Stimulated activated CD8-positive, alpha-beta memory T cell treated with anti-CD3 and anti-CD28 coated beads, Interleukin-12 subunit alpha, Interleukin-12 subunit beta, amount 100 ng/mL, for 4 hours (primary cell): ENCODE measurements around the gene ZNF148.

Experiments
- DNase-seq: peaks from one replicate; pipeline ENCODE4 v3.0.0-alpha.2; 2020; ENCODE audit warnings: low read depth

Gene ZNF148

DNA sequence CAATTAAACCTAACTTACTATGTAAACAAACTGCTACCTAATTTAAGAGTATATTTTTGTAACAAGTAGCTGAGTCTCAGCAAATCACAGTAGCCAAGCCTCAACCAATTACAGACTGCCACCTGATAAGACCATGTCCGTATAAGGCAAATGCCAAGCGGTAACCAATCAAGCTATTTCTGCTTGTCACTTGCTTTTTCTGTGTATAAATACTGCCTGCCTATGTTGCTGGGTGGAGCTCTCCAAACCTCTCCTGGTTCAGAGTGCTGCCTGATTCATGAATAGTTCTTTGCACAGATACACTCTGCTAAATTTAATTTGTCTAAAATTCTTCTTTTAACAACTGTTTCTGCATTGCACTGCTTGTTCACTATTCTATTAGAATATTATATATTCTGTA, 42.6 kb downstream of the ZNF148 start:
- DNase-seq, result no peak

DNA sequence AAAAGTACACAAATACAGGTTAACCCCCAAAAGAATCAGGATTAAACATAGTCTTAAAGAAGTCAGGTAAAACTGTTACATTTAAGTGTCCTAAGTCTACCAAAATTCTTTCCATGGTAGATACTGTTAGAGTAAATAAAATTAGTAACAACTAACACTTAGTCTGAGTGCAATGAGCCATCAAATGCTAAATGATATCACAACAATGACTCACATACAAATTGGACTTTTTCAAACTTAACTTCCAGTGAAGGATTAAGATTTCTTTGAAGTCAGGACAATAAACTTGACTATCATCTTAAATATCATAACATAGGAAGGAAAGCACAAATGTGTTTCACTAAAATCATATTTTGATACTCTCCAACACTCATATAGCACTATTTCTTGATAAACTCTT, 43.9 kb downstream of the ZNF148 start:
- no peak for DNase-seq

DNA sequence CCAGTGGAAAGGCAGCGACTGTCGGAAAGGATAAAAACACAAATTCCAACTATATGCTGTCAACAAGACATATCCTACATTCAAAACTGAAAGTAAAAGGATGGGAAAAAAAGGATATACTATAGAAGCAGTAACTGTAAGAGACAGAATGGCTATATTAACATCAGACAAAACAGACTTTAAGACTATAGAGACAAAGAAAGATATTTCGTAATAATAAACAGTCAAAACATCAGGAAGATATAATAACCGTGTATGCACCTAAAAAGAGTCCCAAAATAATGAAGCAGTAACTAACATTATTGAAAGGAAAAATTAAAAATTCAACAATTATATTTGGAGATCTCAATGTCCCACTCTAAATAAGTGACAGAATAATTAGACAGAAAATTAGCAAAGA, 48.2 kb downstream of the ZNF148 start:
- DNase-seq, result no peak

DNA sequence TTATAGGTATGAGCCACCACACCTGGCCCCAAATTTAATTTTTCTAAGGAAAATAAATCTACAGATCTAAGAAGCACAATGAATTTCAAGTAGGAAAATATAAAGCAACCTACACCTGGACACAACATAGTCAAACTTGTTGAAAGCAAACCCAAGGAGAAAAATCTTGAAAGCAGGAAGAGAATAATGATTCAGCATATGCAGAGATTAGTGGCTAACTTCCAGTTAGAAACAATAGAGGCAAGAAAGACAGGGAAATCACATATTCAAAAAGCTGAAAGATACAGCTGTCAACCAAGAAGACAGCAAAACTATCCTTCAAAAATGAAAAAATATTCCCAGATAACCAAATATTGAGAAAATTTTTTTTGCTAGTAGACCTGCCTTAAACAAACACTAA, 49.4 kb downstream of the ZNF148 start:
- DNase-seq, result no peak

DNA sequence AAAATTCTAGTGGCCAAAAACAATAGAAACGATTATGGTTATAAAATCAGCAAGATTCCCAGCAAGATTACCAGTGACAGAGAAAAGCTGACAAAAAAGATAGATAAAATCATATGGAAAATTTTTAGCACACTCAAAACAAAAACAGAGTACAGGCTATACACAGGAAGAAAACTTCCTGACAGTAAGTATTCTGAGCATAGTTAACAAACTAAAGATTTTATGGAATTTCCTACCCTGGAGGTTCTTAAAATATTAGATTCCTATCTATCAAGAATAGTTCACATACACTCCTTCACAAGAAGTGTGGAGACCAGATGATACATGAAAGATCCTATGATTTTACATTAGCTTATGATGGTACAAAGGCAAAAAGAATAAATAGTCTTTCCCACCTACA, 50.8 kb downstream of the ZNF148 start:
- DNase-seq, result no peak

DNA sequence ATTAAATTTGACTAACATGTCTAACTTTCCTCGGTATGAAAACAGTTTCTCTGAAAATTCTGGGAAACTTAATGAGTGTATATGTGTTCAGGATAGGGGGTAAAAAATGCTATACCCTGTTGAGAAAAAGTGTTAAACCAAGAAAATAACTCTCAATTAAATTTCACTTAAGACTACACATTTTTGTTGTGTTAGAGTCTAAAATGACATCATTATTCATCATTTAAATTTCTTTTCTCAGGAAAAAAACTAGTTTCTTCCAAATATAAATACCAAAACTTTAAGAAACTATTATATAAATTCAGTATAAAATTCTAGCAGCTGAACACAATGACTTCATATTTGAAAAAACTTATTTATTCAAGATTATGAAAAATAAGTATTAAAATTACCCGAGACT, 52.2 kb downstream of the ZNF148 start:
- DNase-seq, result no peak

DNA sequence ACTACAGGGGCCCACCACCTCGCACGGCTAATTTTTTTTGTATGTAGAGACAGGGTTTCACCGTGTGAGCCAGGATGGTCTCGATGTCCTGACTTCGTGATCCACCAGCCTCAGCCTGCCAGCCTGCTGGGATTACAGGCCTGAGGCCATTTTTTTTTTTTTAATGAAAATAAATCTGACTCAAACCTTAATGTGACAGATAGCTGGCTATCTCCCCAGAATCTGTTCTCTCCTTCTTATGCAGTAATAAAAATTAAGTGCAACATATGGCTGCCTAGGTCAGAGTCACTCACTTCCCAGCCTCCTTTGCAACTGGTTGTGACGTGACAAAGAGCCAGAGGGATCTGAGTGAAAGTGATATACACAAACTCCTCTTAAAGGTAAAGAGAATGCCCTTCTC, 53.0 kb downstream of the ZNF148 start:
- DNase-seq, result no peak

DNA sequence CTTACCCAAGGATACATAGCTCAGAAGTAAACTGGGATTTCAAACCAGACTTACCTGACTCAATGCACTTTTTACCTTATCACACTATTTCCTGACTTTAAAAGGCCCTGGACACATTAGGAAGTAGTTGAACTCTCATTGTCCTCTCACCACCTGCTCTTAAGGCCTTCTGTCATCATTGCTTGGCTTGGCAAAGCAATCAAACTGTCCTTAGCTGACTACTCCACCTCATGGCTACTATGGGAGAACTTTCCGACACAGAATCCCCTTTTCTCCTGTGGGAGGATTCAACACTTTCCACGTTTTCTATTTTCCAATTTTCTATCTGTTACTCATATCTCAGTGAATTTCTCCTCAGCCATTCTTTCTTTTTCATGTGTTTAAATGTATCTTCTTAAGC, 55.4 kb downstream of the ZNF148 start:
- DNase-seq, result no peak

DNA sequence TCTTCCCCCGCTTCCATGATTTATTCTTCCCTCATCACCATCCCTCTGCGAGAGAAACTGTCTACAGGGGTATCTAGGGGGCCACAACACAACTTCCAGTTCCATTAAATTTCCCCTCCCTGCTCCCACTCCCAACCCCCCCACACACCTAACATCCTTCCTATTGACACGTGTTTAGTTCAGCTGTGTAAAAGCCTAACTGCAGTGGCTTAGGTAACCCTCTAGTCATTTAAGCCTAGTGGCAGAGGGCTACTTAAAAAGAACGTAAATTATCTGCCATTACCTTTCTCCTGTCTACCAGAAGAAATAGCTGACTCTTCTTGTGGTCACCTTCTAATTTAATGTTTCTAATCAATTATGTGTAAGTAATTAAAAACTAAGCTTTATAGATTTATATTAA, 56.3 kb downstream of the ZNF148 start:
- no peak for DNase-seq

DNA sequence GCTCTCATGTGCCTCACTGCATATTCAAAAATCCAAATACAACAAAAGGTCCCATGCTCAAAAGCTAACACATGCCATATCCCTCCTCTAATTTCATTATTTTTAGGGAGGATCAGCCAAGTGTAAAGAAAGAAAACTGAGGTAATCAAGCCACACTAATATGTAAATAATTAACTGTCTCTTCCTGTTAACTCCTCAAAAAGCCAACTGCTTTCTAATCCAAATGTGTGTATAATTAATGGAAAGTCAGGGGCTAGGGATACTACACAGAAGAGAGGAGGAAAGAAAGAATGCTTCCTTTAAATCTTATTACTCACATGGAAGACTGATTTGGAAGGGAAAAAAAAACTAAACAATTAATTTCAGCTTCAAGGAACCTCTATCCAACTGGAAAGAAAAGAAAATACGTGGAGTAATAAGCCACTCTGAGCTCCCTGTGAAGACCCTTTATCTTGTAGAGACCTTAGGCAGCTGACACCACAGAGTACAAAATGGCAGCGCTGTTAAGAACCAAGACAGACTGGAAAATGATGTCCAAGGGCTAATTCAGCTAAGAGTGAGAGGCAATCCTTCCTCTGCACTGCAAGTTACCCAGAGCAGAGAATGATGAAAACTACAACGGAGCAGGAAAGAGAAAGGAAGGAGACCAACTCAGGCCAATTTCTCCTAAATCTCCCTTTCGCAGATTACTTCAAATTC, 56.8 kb downstream of the ZNF148 start:
- DNase-seq, result no peak

DNA sequence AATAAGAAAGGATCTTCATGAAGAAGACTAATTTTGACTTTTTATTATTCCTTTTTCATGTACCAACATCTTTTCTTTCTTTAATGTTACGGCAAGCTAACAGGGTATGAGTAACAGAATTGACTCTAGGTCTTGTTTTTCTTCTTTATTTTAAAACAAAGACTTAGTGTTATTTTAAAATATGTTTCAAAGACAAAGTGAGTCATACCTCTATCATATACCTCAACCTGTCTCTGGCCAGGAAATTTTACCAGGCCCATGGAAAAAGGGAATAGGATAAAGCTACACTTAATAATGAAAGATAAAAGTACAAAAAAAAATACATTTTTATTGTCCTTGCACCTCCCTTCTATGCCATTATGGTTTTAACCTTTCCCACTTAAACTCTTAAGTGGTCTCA, 57.4 kb downstream of the ZNF148 start:
- no peak for DNase-seq

DNA sequence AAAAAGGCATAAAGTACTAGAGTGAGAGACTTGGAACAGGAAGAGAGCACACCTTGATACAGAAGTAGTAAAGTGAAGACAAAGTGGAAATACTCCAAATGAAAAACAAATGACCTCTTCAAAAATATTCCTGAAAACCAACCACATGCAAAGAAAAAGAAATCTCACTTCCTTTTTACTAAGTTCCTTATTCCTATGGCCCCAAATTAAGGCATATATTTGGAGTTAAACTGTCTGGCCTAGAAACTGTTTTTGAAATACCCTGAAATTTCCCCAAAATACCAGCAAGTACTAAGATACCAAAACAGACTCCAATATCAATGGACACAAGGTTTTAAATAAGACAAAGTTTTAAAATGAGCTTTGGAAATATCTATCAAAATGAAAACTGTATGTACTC, 58.2 kb downstream of the ZNF148 start:
- no peak for DNase-seq

DNA sequence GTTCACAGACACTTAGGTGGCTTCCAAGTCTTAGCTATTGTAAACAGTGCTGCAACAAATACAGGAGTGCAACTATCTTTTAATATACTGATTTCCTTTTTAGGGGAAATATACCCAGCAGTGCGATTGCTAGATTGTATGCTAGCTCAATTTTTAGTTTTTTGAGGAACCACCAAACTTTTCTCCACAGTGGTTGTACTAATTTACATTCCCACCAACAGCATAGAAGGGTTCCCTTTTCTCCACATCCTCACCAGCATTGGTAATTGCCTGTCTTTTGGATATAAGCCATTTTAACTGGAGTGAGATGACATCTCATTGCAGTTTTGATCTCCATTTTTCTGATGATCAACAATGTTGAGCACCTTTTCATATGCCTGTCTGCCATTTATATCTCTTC, 58.9 kb downstream of the ZNF148 start:
- no peak for DNase-seq

DNA sequence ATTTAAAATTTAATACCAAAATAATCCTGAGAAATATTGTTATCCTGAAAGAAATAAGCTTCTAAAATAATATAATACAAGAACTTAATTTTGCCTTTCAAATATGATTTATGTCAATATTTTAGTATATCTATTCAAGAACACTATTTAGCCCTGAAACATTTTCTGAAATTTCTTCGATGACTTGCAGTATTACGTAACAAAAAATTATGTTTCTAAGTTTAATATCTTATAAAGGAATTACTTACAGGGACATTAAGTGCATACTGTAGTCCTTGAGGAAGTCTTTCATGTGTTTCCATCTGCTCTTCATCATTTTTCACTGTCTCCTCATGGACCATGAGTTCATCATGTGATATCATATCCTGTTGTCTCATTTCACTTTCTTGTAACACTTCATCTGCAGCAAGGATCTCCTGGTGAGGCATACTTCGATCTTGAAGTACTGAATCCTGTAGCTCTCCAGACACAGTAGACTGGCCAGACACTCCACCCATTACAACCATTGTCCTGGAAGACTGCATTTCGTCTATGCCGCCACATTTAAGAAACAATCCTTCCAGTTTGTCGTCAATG, 62.0 kb downstream of the ZNF148 start:
- DNase-seq, result no peak

DNA sequence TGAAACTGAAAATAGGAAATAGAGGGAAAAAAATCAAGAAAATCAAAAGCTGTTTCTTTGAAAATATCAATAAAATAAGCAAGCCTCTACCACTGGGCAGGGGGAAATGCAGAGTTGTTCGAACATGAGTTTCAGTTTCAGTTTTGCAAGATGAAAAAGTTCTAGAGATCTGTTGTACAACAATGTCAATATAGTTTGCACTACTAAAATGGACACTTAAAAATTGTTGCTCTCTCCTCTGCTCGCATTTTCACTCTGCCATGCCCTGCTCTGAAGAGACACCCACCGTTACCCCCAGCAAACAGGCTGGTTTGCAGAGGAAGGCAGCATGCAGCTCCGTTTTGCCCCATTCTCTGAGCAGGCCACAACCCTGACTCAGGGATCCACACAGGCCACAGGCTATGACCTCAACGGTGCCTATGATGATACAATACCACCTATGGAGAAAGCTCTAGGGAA, 64.5 kb downstream of the ZNF148 start:
- peak; percentile 23 for DNase-seq

DNA sequence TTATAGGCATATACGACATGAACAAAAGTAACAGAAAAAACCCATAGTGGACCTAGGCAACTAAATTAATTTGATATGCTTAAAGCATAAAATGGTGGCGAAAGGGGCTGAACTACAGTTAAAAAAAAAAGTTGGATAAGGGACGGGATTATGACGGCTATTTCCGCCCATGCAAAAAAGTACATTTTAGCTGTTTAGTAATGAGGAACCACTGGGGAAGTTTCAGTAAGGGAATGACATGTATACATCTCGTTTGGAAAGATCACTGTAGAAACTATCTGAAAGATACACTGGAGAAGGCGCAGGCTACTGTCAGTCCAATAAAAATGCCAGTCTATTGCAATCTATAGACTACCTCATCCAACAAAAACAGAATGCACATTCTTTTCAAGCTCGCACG, 65.6 kb downstream of the ZNF148 start:
- no peak for DNase-seq

DNA sequence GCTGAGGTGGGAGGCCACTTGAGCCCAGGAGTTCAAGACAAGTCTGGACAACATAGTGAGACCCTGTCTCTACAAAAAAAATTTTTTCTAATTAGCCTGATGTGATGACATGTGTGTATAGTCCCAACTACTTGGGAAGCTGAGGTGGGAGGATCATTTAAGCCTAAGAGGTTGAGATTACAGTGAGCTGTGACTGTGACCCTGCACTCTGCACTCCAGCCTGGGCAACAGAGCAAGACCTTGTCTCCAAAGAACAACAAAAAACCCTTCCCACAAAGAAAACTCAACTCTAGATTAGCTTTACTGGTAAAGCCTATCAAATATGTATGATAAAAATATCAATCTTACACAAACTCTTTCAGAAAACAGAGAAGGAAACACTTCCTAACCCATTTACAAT, 68.5 kb downstream of the ZNF148 start:
- no peak for DNase-seq

DNA sequence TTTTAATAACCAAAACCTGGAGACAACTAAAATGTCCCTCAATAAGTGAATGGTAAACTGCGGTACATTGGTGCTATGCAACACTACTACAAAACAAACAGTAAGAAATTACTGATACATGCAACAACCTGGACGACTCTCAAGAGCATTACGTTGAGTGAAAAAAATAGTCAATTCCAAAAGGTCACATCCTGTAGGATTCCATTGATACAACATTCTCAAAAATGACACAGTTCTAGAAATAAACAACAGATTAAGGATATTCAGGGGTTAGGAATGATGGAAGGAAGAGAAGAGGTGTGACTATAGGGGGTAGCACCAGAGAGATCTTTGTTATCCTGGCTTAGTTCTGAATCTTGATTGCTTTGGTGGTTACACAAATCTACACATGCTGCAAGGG, 72.2 kb downstream of the ZNF148 start:
- no peak for DNase-seq

DNA sequence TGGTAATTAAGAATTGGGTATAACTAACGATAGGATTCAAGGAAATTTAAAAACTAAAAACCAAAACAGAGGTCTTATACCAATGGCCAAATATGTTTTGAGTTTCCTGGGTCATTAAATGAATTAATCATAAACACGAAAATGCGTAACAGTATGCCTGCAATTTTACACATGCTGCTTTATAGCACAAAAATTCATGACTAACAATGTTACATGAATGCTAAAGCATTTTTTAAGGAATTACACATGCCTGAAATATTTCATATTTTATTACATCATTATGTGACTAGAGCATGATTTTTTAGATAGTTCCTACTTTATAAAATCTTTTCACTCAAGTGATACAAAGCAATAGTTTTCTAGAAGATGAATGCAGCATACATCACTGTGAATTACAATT, 74.7 kb downstream of the ZNF148 start:
- DNase-seq, result no peak

DNA sequence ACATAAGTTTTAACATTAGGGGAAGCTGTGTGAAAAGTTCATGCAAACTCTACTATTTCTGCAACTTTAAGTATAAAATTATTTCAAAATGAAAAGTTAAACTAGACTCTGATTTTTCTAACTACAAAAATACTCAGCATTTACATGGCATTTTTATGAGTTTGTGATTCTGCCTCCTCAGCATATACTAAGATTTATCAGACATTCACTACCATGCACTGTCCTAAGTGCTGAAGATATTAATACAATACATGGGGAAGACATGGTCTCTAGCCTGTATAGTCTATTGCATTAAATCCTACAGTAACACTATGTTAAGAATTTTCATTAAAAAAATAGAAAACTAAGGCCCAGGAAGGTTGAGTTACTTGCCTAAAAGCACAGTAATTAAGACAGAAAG, 80.7 kb downstream of the ZNF148 start:
- DNase-seq, result no peak

DNA sequence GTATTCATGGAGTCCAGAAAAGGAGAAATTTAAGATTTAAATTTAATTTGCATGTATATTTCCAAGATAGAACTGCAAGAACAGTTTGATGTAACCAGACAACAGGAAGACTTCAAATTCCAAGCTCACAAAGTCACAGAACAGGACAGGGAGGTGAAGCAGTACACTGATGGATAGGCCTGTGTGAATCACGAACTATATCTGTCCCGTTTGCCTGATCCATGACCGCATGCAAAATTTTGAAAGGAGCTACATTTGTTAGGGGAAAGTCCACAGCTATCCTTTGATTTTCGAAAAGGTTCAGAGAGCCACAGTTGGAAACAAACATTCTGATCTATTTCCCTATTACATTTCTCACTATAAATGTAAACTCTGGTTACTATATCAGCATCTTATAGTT, 83.1 kb downstream of the ZNF148 start:
- DNase-seq, result no peak

DNA sequence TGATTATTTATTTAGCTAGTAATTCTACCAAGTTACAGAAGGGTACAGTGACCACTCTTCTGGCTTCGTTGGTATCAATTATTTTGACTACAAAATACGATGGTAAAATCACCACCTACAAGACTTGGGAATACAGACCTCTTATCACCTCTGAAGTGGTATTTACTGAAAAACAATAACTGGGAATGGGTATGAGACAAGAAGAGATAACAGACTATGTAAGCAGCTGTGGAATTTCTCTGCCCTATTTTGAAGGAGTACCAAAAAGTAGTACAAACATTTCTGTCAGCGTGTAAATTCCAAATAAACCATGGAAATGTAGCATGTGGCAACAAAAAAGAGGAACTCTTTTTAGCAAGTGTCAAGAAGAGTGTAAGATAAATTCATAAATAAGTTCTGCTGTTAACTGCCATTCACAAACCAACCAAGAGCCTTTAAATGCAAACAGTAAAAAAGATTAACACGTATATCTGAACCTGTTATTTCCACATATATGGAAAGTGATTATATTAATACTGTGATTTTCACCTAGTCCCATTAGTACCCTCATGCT, 85.6 kb downstream of the ZNF148 start:
- DNase-seq, result no peak

DNA sequence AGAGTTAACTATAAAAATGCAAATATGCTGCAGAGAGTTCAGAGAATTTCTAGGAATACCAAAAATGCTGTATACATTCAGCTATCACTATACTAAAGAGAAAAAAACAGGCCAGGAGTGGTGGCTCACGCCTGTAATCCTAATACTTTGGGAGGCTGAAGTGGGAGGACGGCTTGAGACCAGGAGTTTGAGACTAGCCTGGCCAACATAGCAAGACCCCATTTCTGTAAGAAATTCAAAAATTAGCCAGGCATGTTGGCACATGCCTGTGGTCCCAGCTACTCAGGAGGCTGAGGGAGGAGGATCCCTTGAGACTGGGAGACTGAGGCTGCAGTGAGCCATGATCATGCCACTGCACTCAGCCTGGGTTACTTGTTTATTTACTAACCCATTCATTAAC, 87.9 kb downstream of the ZNF148 start:
- DNase-seq, result no peak

DNA sequence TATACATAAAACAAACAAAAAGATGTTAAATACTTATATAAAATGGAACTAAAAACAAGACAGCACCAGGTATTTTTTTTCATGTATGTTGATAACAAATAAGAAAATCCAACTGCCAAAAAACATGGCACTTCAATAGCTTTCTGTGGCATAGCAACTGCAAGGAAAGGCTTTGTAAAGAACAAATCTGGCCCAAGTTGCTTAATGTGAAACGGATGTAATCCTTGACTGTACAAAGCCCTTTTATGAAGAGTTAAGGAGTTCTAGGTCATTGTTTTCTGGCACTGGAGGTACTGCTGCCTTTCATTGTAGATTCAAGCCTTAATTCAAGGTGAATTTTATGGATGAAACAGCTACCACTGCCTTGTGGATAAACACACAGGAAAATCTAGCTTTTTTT, 93.7 kb downstream of the ZNF148 start:
- no peak for DNase-seq
